PC-3 (cell line): ENCODE data around the gene ZWILCH.

Experiments
- EZH2phosphoT487 ChIP-seq: fragments of 300-600 bp; sonication (generic); IDR thresholded peaks from 2 replicates; pipeline ENCODE4 v1.6.1; 2018; ENCODE audit warnings: mild to moderate bottlenecking, antibody characterized with exemption, low read length, borderline replicate concordance
- TF ChIP-seq, protein P1 (sequence below): fragments of 300-600 bp; sonication (generic); conservative IDR thresholded peaks from 2 replicates; pipeline ENCODE4 v1.5.1; 2017; ENCODE audit warnings: antibody characterized with exemption, low read depth, mild to moderate bottlenecking, low read length

DNA sequence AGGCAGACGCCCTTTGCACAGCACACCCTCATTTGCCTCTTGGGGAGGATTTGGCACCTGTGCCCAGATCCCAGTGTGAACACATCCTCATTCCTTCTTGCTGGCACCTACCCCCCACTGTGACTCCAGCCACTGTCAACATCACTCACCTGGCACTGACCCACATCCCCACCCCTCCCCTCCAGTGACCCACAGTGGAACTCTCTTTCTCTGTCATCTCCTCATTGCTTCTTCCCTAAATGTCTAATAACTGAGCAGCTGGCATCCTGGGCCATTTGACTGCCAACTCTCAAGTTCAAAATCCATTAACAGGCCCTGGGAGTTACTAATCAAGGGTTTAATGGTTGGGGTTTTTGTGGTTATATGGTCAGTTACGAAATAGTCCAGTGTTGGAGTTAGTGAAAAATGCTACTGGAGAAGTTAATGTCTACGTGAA is 22.0 kb upstream of the ZWILCH start:
- TF ChIP-seq, protein P1, sequence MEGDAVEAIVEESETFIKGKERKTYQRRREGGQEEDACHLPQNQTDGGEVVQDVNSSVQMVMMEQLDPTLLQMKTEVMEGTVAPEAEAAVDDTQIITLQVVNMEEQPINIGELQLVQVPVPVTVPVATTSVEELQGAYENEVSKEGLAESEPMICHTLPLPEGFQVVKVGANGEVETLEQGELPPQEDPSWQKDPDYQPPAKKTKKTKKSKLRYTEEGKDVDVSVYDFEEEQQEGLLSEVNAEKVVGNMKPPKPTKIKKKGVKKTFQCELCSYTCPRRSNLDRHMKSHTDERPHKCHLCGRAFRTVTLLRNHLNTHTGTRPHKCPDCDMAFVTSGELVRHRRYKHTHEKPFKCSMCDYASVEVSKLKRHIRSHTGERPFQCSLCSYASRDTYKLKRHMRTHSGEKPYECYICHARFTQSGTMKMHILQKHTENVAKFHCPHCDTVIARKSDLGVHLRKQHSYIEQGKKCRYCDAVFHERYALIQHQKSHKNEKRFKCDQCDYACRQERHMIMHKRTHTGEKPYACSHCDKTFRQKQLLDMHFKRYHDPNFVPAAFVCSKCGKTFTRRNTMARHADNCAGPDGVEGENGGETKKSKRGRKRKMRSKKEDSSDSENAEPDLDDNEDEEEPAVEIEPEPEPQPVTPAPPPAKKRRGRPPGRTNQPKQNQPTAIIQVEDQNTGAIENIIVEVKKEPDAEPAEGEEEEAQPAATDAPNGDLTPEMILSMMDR: no peak
- no peak for TF ChIP-seq EZH2phosphoT487
